GM12801 (cell line): ENCODE results near the gene GPBP1L1.

Experiments
- TF ChIP-seq, protein P1 (sequence below): IDR thresholded peaks from one replicate; pipeline ENCODE4 v1.5.1; 2011; ENCODE audit warnings: control low read depth; ENCODE audit not compliant: insufficient read length; ENCODE audit errors: extremely low read depth

The GPBP1L1 gene, protein sequence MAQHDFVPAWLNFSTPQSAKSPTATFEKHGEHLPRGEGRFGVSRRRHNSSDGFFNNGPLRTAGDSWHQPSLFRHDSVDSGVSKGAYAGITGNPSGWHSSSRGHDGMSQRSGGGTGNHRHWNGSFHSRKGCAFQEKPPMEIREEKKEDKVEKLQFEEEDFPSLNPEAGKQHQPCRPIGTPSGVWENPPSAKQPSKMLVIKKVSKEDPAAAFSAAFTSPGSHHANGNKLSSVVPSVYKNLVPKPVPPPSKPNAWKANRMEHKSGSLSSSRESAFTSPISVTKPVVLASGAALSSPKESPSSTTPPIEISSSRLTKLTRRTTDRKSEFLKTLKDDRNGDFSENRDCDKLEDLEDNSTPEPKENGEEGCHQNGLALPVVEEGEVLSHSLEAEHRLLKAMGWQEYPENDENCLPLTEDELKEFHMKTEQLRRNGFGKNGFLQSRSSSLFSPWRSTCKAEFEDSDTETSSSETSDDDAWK

DNA sequence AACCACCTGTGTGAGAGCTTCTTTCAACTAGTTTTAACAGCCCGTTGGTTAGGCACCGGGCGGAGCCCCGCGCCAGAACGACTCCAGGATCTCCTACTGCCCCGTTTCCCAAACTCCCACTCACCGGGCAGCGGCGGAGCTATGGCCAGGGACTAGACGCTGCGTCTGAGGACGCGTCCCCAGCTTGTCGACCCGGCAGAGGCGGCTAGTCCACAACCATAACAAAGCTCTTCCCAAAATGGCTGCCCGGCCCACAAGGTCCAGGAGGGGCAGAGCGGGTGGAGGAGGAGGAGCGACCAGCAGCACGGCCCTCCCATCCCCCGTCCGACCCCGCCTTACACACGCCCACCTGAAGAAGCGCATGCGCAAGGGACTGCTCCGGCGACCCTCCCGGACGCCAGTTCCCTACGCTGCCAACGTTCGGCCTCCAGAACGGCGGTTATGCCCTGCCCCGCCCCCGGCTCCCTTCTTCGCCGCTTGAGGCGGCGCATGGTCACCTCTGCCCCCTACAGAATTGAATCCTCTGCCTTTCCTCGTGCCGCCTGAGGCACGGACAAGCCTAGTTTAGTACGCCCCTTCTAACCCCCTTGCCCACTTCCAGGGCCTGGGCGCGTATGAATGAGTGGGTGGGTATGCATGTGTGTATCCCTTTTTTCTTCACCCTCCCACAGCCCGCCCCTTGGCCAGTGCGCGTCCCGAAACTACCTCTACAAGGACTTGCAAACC is at the start of gene GPBP1L1:
Gene GPBP1L1, minus strand, starts transcription at position 246 of the 726 bp plus-strand sequence. CDS start 27,446 bp downstream, outside the sequence.
- TF ChIP-seq, protein P1, sequence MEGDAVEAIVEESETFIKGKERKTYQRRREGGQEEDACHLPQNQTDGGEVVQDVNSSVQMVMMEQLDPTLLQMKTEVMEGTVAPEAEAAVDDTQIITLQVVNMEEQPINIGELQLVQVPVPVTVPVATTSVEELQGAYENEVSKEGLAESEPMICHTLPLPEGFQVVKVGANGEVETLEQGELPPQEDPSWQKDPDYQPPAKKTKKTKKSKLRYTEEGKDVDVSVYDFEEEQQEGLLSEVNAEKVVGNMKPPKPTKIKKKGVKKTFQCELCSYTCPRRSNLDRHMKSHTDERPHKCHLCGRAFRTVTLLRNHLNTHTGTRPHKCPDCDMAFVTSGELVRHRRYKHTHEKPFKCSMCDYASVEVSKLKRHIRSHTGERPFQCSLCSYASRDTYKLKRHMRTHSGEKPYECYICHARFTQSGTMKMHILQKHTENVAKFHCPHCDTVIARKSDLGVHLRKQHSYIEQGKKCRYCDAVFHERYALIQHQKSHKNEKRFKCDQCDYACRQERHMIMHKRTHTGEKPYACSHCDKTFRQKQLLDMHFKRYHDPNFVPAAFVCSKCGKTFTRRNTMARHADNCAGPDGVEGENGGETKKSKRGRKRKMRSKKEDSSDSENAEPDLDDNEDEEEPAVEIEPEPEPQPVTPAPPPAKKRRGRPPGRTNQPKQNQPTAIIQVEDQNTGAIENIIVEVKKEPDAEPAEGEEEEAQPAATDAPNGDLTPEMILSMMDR, result no peak

DNA sequence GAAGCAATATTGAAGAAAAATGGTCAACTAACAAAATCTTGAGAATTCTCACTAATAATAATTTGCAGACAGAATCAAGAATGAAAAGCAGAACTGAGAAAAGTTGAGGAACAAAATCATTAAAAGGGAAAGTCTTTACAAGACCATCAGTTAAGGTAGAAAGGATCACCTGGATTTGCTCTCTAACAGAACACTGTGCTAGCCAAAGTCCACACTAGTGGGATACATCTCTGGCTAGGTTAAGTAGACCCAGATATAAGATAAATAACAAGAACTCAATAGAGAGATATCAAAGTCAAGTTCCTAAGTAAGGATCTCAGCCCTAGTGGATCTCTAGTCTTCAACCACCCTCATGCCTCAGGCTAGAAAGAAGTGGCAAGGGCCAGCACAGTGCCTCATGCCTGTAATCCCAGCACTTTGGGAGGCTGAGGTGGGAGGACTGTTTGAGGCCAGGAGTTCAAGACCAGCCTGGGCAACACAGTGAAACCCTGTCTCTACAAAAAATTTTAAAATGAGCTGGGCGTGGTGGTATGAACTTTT is 44.5 kb upstream of the GPBP1L1 start:
- TF ChIP-seq, protein P1, result no peak

DNA sequence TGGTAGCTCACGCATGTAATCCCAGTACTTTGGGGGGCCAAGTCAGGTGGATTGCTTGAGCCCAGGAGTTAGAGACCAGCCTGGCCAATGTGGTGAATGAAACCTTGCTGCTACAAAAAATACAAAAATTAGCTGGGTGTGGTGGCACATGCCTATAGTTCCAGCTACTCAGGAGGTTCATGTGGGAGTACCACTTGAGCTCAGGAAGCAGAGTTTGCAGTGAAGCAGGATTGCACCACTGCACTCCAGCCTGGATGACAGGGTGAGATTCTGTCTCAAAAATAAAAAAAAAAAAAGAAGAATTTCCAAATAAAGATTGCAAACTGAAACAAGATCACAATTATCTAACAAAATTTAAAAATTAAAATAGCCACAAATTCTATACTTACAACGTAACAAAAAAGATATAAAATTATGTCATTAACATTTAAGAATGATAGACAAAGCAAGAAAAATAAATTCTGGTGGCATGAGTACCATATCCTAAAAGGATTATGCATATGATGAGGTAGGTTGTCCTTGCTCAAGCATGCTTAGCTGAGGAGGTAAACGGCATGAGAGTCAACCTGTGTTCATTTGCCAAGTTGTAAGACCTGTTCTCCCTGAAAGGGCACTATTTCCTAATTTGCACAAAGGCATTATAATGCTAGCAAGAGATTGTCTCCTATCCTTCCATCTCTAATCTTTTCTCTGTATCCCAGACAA is 43.9 kb upstream of the GPBP1L1 start:
- TF ChIP-seq, protein P1, result no peak

DNA sequence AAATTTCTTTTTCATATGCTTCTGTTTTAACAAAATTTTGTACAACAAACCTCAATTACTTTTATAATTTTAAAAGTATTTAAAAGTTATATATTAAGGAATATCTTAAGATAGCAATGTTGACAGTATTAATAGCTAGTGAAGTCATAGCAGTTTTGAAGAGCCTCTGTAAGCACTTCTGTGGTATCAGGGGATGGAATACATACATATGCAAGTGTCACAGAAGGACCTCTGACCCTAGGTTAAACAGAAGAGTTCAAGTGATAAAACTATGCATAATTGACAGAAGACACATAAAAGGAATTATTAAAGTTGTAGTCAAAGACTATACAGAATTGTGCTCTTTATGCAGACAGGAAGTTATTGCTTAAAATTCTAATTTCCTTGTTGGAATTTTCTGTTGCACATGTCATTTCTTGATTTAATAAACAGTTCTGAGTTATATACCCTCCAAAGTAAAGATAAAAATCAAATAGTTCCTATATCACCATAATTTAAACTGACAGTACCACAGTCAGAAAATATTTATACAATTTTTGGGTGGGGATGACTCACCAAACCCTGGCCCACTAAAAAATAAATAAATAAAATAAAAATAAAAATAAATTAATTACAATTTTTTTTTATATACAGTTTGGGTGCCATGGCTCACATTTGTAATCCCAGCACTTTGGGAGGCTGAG is 37.1 kb upstream of the GPBP1L1 start:
- TF ChIP-seq, protein P1, result no peak

DNA sequence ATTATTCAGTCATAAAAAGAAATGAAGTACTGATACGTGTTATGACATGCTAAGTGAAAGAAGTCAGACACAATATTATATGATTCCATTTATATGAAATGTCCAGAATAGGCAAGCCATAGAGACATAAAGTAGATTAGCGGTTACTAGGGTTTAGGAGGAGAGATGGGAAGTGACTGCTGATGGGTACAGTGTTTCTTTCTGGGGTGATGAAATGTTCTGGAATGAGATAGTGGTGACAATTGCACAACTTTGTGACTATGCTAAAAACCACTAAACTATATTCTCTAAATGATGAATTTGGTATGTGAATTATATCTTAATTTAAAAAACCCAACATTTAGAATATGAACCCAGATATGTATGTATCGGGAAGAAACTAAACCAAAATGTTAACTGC is 36.5 kb upstream of the GPBP1L1 start:
- TF ChIP-seq, protein P1, result no peak

DNA sequence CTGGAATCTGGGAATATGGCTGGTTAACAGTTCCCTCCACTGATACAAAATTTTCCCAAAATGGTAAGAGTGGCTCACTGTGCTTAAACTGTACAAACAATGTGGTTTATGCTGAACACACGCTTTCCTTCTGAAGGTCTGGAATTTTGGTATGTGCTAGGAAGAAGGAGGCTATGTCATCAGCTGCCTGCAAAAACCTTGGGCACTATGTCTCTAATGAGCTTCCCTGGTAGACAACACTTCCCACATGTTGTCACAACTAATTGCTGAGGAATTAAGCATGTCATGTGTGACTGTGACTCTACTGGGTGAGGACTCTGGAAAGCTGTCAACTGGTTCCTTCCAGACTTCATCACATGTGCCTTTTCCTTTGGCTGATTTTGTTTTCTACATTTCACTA is 34.9 kb upstream of the GPBP1L1 start:
- TF ChIP-seq, protein P1, result no peak
